C1 segment of cervical spinal cord (tissue), 14 donors: Measurements from ENCODE around the gene CYBRD1.
"Not testable (repeated sequence)": the region's sequence is repeated elsewhere in the genome, so short reads cannot be mapped to it uniquely, and the experiment has no call there.

ENCODE experiments used
- DNase-seq, 14 donors: peaks; one replicate each; lab custom pipeline; 2025; lab: John Stamatoyannopoulos, UW

The CYBRD1 gene

GRCh38 chr2:171522052-171522787 lies at the start of gene CYBRD1:
Gene CYBRD1 (plus strand): TSS chr2:171522474. CDS start chr2:171522546, 72 bp downstream.
- peak; percentile 5 to 90 (median 82) for DNase-seq

GRCh38 chr2:171475979-171476378 lies 46.3 kb upstream of the CYBRD1 start:
- DNase-seq = no peak

GRCh38 chr2:171478345-171478744 lies 43.9 kb upstream of the CYBRD1 start:
- DNase-seq = no peak

GRCh38 chr2:171479154-171479814 lies 43.0 kb upstream of the CYBRD1 start:
- no peak for DNase-seq

- DNase-seq = no peak
These were observed 41.4 kb upstream of the CYBRD1 start for GRCh38 chr2:171480908-171481307.

GRCh38 chr2:171482308-171482707 lies 40.0 kb upstream of the CYBRD1 start:
- no peak for DNase-seq

- no peak for DNase-seq
These were observed 39.4 kb upstream of the CYBRD1 start for GRCh38 chr2:171482877-171483276.

- no peak for DNase-seq
These were observed 38.5 kb upstream of the CYBRD1 start for GRCh38 chr2:171483793-171484192.

- DNase-seq = no peak
These were observed 37.2 kb upstream of the CYBRD1 start for GRCh38 chr2:171485116-171485515.

- DNase-seq = no peak
These were observed 35.1 kb upstream of the CYBRD1 start for GRCh38 chr2:171487201-171487600.

- no peak for DNase-seq
These were observed 34.4 kb upstream of the CYBRD1 start for GRCh38 chr2:171487803-171488259.

- no peak for DNase-seq
These were observed 31.7 kb upstream of the CYBRD1 start for GRCh38 chr2:171490577-171490976.

GRCh38 chr2:171491292-171491691 lies 31.0 kb upstream of the CYBRD1 start:
- DNase-seq = no peak

GRCh38 chr2:171492664-171493063 lies 29.6 kb upstream of the CYBRD1 start:
- DNase-seq = no peak

- not testable (repeated sequence) for DNase-seq
These were observed 24.6 kb upstream of the CYBRD1 start for GRCh38 chr2:171497664-171498063.

- no peak for DNase-seq
These were observed 16.9 kb upstream of the CYBRD1 start for GRCh38 chr2:171505374-171505773.

GRCh38 chr2:171509945-171510731 lies 12.1 kb upstream of the CYBRD1 start:
- DNase-seq = no peak

GRCh38 chr2:171512014-171512413 lies 10.3 kb upstream of the CYBRD1 start:
- DNase-seq = no peak

- no peak for DNase-seq
These were observed 9.5 kb upstream of the CYBRD1 start for GRCh38 chr2:171512683-171513195.

GRCh38 chr2:171513719-171514160 lies 8.5 kb upstream of the CYBRD1 start:
- DNase-seq = no peak

- DNase-seq = no peak
These were observed 7.2 kb upstream of the CYBRD1 start for GRCh38 chr2:171514908-171515582.
